HL-60/S4 (cell line): ENCODE results near the gene TMEM89.

Source experiments
- in situ Hi-C: fragments of 300-500 bp; cut with MboI; formaldehyde crosslinking; loops from 2 replicates; pipeline ENCODE4 v1.14.3; 2022; ENCODE audit warnings: low sequenced_read_pairs

Gene TMEM89

DNA sequence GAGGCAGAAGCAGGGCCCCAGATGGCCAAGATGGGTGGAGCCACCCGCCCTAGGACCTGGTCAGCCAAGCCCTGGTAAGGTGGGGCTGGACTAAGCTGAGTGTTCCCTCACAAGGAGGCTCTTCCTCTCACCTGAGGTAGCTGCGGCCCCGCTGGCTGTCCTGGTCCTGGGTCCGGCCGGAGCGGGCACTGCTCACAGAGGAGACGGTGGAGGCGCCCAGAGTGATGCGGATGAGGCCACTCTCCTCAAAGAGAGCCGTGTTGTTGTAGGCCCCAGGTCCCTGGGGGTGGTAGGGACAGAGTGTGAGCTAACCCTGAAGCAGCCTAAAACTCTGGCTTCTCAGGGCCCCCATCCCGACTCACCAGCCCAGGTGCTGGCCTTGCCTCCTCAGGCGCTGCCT is 21.0 kb upstream of the TMEM89 start:
- in situ Hi-C loops: no loop called here

DNA sequence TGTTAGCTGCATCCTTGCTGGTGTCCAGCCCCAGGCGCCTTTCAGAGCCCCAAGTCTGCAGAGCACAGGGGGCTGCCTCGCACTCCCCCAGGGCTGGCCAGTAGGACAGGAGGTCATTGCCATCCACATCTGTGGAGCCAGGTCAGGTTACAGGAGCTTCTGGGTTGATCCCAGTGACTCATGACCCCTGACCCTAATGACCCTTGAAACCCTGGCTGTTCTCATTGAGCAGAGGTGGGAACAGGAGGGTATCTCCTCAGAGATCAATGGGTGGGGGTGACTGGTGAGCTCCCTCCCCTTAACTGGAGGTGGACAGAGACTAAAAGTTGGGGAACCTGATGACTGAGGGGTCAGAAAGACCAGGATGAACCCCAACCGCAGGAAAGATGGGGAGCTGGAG is 19.8 kb upstream of the TMEM89 start:
- in situ Hi-C loops: no loop called here

DNA sequence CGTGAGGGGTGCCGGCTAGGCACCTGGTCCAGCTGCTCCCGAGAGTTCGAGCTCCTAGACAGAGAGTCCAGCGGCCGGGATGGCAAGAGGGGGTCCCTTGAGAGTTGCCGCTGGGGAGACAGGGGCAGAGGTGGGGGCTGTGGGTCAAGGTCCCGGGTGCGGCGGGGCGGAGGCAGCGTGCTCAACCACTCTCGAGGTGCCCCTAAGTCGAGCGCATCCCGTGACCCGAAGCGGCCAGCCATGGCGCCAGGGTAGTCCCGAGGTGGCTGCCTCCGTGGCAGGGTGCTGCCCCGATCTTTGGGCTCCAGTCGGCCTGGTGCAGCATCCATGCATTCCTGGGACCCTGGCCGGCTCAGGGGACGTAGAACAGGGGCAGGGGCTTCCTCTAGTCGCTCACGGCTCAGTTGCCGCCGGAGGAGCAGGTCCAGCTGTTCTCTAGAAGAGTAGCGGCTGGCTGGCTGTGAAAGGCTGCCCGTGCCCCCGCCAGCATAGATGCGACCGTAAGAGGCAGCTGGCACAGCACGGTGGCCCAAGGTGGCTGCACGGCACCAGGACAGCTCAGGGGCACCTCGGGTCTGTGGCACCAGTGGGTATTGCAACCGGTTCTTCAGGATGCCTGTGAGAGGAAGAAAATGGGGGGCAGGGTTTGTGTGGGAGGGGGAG is 18.5 kb upstream of the TMEM89 start:
- in situ Hi-C loops: no loop called here

DNA sequence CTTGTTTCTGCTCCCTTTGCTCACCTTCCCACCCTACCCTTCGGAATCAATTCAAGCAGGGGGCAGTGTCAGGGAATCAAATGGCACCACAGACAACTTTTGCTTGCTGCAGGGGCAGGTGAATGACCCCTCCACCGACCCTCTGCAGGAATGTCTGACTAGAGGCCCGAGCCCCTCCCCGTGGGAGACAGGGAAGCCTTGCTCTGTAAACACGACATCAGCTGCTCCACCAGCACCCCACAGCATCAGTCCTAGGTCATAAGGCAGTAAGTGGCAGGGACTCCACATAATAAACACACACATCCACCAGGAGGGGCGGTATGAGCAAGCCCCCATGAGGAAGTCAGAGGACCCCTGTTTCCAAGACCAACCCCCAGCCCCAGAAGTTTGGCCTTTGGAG is 15.7 kb upstream of the TMEM89 start:
- in situ Hi-C loops: no loop called here

DNA sequence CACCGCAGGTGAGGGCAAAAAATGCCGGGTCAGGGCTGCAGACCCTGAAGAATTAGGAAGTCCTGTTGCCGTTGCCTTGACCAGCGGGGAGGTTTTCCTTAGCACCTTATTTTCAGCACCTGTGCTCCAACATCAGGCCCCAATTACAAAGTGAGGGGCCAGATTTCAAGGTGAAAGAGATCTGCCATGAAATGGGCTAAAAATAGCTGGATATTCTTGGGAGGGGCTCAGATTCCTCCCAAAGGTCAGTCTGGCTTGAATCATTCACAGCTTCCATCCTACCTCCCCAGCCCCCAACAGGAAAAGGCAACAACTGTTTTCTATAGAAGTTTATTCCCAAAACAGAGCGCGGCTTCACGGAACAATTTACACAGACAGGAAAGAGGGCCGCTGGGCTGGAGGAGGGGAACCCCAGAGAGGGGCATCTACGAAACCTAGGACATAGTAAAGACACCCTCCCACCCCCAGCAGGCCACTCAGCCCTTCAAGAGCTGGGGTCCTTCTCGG is 14.6 kb upstream of the TMEM89 start:
- in situ Hi-C loops: no loop called here

DNA sequence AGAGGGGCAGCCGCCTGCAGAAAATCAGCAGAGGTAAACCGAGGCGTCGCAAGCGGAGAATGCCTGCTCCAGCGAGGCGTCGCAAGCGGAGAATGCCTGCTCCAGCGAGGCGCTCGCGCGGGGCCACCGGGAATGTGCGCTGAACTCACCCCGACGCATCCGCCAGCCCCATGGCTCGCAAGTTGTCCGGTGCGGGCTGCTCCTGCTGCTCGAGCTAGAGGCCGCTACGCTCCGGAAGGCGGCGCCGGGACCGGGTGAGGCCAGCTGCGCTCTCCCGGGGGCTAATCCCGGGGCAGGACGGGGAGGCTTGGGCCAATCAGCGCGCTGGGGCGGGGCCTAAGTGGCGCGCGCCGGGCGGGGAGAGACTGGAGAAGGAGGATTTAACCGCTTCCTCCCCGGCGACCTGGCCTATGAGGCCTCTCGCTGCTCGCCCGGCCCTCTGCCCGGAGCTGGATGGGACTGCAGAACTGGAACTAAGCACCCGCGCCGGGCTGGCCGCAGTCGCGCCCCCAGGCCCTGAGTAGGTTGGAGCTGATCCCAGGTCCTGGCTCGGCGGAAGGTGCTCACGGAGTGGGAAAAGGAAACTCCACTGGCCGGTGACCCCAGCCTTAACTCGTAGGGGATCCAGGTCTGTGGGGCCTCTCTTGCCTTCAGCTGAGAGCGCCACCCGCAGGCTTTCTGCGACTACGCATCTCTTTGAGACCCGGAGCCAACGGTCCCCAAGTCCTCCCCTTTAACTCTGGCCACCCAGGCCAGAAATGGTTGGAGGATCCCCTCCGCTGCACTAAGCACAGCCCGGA is 13.9 kb upstream of the TMEM89 start, which contains the start of gene SLC26A6:
Gene SLC26A6 (minus strand): TSS at position 240 of the 800 bp plus-strand sequence. CDS start 68 bp downstream, at position 172.
- in situ Hi-C loops: no loop called here

DNA sequence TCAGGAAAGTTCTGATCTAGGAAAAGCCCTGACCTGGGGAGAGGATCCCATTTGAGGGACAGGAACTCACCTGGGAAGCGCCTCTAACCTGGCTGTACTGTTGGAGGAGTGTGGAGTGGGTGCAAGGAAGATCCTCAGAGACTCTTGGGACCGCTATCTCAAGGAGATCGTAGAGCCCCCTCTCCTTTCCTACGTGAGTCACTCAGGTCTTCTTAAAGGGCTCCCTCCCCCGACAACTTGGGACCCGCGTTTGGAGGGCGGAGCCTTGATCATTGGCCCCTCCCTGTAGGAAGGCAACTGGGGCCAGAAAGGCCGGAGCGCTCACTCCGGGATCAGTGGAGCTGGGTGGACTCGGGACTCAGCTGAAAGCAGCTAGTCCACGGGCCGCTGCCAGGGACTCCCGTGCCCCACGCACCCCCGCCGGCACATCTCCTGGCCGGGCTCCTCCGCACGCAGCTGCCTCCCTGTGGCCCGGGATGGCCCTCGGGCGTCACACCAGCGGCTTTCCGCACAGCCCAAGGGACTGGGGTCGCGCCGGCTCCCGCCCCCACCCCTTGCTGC is 13.2 kb upstream of the TMEM89 start:
- in situ Hi-C loops: no loop called here

DNA sequence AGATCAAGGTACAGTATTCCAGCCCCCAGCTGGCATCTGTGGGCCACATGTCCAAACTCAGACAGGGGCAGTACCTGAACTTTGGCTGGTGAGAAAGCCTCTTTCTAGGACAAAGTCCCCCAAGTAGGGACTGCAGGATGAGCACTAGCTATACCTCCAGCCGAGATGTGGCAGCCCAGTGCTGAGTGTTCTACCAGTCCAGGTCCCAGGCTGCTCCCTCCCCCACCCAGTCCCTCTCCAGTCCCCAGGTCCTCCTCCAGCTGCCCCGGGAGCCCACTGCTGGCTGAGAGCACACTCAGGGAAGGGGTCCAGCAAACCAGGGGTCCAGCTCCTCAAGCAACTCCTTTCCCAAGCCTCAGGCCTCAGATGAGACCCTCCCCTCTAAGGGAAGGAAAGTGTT is 12.2 kb upstream of the TMEM89 start:
- in situ Hi-C loops: no loop called here

DNA sequence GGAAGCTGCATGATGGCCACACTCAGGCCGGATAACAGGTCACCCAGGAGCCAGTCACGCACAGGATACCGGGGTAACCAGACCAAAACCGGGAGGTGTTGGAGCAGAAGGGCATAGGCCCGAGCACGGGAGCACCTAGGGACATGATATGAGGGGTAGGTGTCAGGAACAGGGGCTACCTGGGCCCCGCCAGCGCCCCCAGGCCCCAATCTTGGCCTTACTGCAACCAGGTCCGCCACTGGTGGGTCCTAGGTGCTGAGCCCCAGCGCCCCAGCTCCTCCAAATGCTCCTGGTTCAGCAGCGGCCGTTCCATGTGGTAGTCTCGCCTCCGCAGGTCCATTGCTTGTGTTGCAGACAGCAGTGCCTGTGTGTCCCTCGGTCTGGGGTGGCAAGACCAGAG is 11.7 kb upstream of the TMEM89 start:
- in situ Hi-C loops: no loop called here

DNA sequence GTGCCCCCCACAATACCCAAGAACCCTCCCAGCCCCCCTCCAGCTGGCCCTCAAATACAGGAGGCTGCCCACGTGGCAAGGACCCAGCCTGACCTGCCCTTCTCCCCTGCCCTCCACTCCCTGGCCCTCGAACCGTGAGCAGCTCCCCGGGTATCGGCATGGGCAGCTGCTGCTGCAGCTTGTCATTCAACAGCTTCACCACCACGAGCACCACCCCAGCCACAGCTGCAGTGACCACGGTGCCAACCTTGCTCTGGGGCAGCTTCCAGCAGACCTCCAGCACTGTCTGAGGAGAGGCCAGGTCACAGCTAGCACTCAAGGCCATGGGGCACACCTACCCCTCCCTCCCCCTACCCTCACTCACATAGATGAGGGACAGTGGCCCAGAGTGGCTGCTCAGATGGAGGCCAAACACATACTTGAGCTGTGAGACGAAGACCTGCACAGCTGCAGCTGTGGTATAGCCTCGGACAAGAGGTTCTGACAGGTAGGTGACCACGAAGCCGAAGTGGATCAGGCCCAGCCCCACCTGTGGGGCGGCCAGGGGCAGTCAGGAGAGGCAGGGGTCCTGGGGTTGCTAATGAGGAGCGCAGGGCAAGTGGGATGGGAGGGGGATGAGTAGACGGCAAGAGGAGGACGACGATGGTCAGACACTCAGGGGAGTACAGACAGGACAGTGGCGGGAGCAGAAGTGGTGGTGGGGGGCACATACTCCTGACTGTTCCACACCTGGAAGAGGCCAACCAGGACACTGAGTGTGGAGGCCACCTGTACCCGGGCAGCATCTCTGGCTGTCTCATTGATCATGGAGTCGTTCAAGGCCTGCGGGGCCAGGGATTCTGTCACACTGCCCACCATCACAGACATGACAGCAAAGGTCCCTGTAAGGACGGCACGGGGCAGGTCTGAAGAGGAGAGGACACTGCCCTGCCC is 10.2 kb upstream of the TMEM89 start:
- in situ Hi-C loops: no loop called here

DNA sequence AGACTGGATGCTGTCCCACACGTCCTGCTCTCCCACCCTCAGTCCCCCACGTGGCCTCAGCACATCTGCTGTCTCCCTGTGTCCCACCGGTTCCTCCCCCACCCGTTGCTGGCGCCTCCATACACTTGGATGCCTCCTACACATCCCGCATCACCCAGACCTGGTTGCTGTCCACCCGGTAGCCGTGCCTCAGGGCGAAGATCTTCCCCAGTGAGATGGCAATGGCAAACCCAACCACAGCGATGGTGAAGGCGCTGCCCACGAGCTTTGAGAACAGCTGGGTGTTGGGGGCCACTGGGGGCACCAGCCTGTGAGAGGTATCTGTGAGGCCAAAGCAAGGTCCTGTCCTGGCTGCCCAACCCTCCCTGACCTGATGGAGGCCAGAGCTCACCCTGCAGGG is 9.3 kb upstream of the TMEM89 start:
- in situ Hi-C loops: no loop called here

DNA sequence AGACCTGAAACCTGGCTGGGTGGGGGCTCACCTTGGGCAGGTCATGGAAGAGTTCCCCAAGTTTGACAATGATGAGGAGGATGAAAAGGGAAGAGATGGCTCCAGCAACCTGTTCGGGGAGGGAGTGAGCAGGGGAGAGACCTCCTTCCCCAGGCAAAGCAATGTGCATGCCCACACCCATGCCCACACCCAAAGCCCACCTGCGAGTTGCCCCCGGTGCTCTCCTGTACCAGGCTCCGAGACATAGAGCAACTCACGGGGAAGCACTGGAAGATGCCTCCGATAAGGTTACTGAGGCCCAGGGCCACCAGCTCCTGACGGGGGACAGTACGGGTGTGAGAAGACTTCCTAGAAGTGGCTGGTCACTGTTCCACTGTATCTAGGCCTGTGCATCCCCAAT is 8.8 kb upstream of the TMEM89 start:
- in situ Hi-C loops: no loop called here

DNA sequence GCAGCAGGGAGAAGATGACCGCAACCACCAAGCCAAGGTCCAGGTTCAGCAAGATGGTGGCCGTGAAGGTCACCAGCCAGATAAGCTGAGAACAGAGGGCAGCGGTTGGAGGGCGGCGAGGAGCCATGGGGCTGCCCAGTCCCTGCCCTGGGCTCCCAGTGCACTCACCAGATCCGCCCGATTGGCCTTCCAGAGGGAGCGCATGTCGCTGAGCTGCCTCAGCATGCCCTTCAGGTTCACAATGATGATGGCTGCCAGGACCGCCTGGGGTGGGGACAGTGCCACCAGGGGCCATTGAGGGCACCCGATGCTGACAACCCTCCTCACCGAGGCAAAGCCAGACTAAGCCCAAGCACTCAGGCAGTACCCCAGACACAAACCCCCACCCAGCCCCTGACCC is 8.3 kb upstream of the TMEM89 start:
- in situ Hi-C loops: no loop called here

DNA sequence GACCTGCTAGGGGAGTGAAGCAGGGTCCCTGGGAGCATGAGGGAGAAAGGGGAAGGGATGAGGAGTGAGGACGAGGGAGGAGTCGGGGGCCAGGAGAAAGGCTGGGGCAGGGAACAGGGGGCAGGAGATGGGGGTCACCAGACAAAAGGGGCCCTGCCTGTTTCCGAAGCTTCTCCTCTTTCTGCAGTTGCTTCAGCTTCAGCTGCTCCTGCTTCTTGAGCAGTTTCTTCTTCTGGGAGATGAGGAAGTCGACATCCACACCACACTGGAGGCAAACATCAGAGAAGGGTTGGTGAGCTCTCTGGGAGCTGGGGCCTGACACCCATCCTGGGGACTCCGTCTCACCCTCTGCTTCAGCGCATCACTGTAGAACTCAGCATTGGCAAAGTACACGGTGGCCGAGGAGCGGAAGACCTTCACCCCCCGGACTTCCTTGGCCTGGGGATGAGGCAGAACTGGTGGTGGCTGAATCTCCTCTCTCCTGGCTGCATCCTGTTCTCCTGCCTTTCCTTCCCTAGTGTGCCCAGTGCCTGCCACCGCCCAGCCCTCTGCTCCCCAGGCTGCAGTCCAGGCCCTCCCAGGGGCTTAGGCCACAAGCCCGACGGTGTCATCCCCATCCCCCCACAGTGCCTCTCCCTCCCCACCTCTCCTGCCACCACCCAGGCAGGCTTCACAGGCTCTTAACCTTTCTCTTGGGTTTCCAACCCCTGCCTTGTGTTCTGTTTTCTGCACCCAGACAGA is 6.9 kb upstream of the TMEM89 start:
- in situ Hi-C loops: no loop called here

DNA sequence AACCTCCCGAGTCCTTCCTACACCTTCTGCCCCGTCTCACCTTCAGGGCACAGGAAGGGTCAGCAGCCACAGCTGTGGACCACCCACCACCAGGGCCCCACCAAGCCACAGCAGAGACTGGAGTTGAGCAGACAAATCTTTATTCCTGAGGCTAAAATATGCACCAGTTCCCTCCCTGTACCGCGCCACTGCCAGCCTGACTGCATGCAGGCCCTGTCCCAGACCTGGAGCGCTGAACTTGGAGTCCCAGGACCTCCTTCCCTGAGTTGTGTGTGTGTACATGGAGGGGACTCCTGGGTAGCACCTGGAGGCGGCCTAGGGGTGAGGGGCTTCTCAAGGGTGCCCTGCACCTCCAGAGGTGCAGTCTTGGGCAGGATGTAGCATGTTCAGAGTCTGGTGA is 4.0 kb upstream of the TMEM89 start:
- in situ Hi-C loops: no loop called here

DNA sequence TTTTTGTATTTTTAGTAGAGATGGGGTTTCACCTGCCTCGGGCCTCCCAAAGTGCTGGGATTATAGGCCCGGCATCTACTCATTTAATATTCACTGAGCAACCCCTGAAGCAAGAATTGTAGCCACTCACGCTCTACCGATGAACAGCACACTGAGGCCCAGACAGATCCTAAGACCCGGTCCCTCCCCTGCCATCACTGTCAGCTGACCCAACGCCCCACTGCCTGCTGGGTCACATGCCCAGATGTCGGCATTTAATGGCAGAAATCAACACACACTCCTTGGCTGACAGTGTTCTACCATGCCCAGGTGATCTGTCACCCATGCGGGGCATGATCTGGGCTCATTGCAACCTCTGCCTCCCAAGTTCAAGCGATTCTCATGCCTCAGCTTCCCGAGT is 3.2 kb upstream of the TMEM89 start:
- in situ Hi-C loops: no loop called here

DNA sequence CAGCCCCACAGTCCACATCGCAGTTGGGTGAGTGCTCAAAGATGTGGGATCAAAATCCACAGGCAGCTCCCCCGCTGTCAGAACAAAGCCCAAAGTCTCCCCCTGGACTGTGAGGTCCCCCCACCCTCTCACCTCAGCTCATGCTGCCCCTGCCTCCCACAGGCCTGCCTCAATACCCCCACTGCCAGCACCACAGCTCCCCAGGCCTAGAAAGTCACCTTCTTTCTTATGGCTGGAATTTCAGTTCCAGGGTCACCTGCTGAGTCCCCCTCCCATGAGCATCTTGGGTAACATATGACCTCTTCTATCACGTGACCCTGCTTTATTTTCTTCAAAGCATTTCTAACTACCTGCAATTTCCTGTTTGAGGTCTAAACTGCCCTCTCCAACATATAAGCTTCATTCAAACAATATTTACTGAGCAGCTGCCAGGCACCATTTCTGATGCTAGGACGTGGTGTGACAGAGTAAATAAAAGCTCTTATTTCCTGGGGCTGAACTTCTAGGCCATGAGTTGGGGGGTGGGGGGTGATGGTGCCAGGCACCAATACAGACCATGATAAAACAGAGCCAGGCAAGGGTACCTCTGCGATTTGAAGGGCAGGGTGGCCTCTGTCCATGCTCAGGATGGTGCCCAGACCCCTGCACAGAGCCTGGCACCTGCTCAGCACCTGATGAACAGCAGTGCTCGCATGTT is 2.4 kb upstream of the TMEM89 start:
- in situ Hi-C loops: no loop called here

DNA sequence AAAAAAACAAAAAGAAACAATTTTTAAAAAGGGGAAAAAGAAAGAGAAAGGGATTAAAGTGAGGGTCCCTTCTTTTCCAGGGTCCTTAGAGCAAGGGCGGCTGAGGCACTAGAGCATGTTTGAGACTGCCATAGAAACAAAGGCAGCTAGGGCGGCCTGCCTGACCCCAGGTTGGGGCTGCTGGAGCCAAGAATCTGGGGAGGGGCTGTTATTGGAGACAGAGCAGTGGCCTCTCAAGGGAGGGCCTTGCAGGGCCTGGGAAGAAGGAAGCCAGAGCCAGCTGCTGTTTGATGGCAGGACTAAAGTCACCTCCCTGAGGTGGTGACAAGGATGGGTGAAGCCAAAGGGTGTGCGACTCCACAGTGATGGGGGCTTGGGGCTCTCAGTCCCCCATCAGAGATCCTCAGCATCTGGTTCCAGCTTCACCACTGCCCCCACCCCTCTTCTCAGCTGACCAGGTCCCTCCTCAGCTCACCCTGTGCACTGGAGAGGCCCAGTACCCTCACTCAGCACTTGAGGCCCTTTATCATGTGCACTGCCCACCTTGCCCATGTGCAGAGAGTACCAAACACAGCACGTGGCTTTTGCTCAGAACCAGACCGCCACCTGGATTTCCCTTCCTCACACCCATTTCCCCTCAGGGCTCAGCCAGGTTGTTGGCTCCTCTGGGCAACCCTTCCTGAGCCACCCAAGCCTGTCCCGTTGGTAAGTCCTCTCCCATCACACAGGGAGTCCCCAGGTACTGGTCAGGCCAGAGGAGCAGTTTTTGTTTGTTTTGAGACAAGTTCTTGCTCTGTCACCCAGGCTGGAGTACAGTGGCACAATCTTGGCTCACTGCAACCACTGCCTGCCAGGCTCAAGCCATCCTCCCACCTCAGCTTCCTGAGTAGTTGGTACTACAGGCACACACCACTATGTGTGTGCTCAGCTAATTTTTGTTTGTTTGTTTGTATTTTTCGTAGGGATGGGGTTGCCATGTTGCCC is 1.7 kb downstream of the TMEM89 start:
- in situ Hi-C loops: no loop called here
